GM19351 (cell line): ENCODE results near the gene ABCC5.
"Not testable (repeated sequence)": the region's sequence is repeated elsewhere in the genome, so short reads cannot be mapped to it uniquely, and the experiment has no call there.

Experiments
- ATAC-seq: cut with Tn5 transposase; IDR thresholded peaks from one replicate; pipeline ENCODE4 v1.9.1; 2021; ENCODE audit warnings: mild to moderate bottlenecking, moderate library complexity; ENCODE audit not compliant: unreplicated experiment

The ABCC5 gene

GRCh38 chr3:183897606-183898005 lies 120.1 kb downstream of the ABCC5 start:
- ATAC-seq, result no peak

- ATAC-seq, result no peak
Observed at GRCh38 chr3:183896610-183897009, 121.1 kb downstream of the ABCC5 start.

GRCh38 chr3:183896184-183896583 lies 121.5 kb downstream of the ABCC5 start:
- no peak for ATAC-seq

GRCh38 chr3:183895774-183896173 lies 121.9 kb downstream of the ABCC5 start:
- no peak for ATAC-seq

- ATAC-seq, result peak; percentile 56
Observed at GRCh38 chr3:183895296-183895695, 122.4 kb downstream of the ABCC5 start.

- ATAC-seq, result no peak
Observed at GRCh38 chr3:183892610-183893214, 125.0 kb downstream of the ABCC5 start.

- no peak for ATAC-seq
Observed at GRCh38 chr3:183885766-183886165, 131.9 kb downstream of the ABCC5 start.

- ATAC-seq, result peak; percentile 98
Observed at GRCh38 chr3:183884427-183885296, 133.0 kb downstream of the ABCC5 start, which contains the start of gene PARL. PARL (minus strand) TSS chr3:183884880; CDS start chr3:183884846, 34 bp downstream.

- ATAC-seq, result peak; percentile 1
Observed at GRCh38 chr3:183884097-183884426, 133.6 kb downstream of the ABCC5 start.

GRCh38 chr3:183883291-183884096 lies 134.2 kb downstream of the ABCC5 start:
- no peak for ATAC-seq

- no peak for ATAC-seq
Observed at GRCh38 chr3:183880121-183880520, 137.6 kb downstream of the ABCC5 start.

- no peak for ATAC-seq
Observed at GRCh38 chr3:183879243-183879642, 138.4 kb downstream of the ABCC5 start.

- no peak for ATAC-seq
Observed at GRCh38 chr3:183878071-183878470, 139.6 kb downstream of the ABCC5 start.

GRCh38 chr3:183877227-183877626 lies 140.5 kb downstream of the ABCC5 start:
- ATAC-seq, result not testable (repeated sequence)

GRCh38 chr3:183875411-183875810 lies 142.3 kb downstream of the ABCC5 start:
- ATAC-seq, result no peak

GRCh38 chr3:183873914-183874313 lies 143.8 kb downstream of the ABCC5 start:
- no peak for ATAC-seq

- no peak for ATAC-seq
Observed at GRCh38 chr3:183871541-183871940, 146.1 kb downstream of the ABCC5 start.

GRCh38 chr3:183870563-183870962 lies 147.1 kb downstream of the ABCC5 start:
- no peak for ATAC-seq
